HEK293 (cell line): ENCODE measurements around the gene SAMD8.

Experiments
- CTCF ChIA-PET: fragments of 350-600 bp; formaldehyde crosslinking; extraction: SDS; loops from one replicate; lab custom pipeline; 2021; ENCODE audit warnings: antibody characterized with exemption; lab: Yijun Ruan, JAX
- POLR2A ChIA-PET: fragments of 300-600 bp; formaldehyde crosslinking; extraction: SDS; loops from one replicate; lab custom pipeline; 2020; ENCODE audit warnings: antibody characterized with exemption, inconsistent platforms; lab: Yijun Ruan, JAX
- H3K27ac ChIP-seq: fragments of 200-500 bp; sonication (Bioruptor generic); 2 replicates; pipeline ENCODE4 v1.5.1; 2014; ENCODE audit warnings: low read depth, low read length, control low read depth, inconsistent platforms; ENCODE audit errors: extremely low read depth
- H3K36me3 ChIP-seq, 2 experiments: fragments of 200-500 bp in 1 of 2; sonication (Bioruptor generic) in 1 of 2; 1 replicate in 1 of 2; 2 replicates in 1 of 2; pipeline ENCODE4 v1.5.1; 2014 to 2017; ENCODE audit warnings: inconsistent platforms in 2 of 2, low read length in 2 of 2; ENCODE audit not compliant: control insufficient read depth in 2 of 2, insufficient read depth in 1 of 2
- H3K4me1 ChIP-seq: fragments of 200-500 bp; sonication (Bioruptor generic); 2 replicates; pipeline ENCODE4 v1.5.1; 2014; ENCODE audit warnings: mild to moderate bottlenecking, low read length, inconsistent platforms; ENCODE audit not compliant: control insufficient read depth, insufficient read depth
- H3K4me3 ChIP-seq: 2 replicates; pipeline ENCODE4 v1.5.1; 2011; ENCODE audit warnings: low read depth, mild to moderate bottlenecking, control low read depth, low read length, moderate library complexity
- H3K9me3 ChIP-seq: fragments of 200-500 bp; sonication (Bioruptor generic); 2 replicates; pipeline ENCODE4 v1.5.1; 2014; ENCODE audit warnings: low read depth, low read length, inconsistent platforms; ENCODE audit not compliant: control insufficient read depth, insufficient read depth
- GLIS1 ChIP-seq: fragments of 450-650 bp; formaldehyde crosslinking; IDR thresholded peaks from 2 replicates; pipeline ENCODE4 v1.5.1; 2016; ENCODE audit warnings: missing biosample characterization, missing genetic modification characterization
- GLIS2 ChIP-seq: fragments of 450-650 bp; formaldehyde crosslinking; IDR thresholded peaks from 2 replicates; pipeline ENCODE4 v1.5.1; 2016; ENCODE audit warnings: missing biosample characterization, missing genetic modification characterization
- HOXA7 ChIP-seq: sonication (generic); formaldehyde crosslinking; IDR thresholded peaks from 2 replicates; pipeline ENCODE4 v1.8.1; 2022; ENCODE audit warnings: missing genetic modification reagents, borderline replicate concordance
- PRDM10 ChIP-seq: fragments of 450-650 bp; formaldehyde crosslinking; IDR thresholded peaks from 2 replicates; pipeline ENCODE4 v1.5.1; 2016; ENCODE audit warnings: missing biosample characterization, missing genetic modification characterization
- SCRT2 ChIP-seq: fragments of 450-650 bp; formaldehyde crosslinking; IDR thresholded peaks from 2 replicates; pipeline ENCODE4 v1.5.1; 2016; ENCODE audit warnings: missing biosample characterization, missing genetic modification characterization
- ZBTB1 ChIP-seq: fragments of 450-650 bp; formaldehyde crosslinking; IDR thresholded peaks from 2 replicates; pipeline ENCODE4 v1.5.1; 2016; ENCODE audit warnings: missing biosample characterization, missing genetic modification characterization
- ZBTB44 ChIP-seq: fragments of 450-650 bp; IDR thresholded peaks from 2 replicates; pipeline ENCODE4 v1.5.1; 2018; ENCODE audit warnings: missing biosample characterization, mild to moderate bottlenecking, missing genetic modification characterization
- ZBTB48 ChIP-seq: fragments of 450-650 bp; formaldehyde crosslinking; IDR thresholded peaks from 2 replicates; pipeline ENCODE4 v1.5.1; 2016; ENCODE audit warnings: missing biosample characterization, missing genetic modification characterization
- ZNF169 ChIP-seq: fragments of 450-650 bp; formaldehyde crosslinking; IDR thresholded peaks from 2 replicates; pipeline ENCODE4 v1.5.1; 2016; ENCODE audit warnings: missing biosample characterization, missing genetic modification characterization
- ZNF514 ChIP-seq: fragments of 450-650 bp; formaldehyde crosslinking; IDR thresholded peaks from 2 replicates; pipeline ENCODE4 v1.5.1; 2016; ENCODE audit warnings: missing biosample characterization, missing genetic modification characterization
- ZNF518A ChIP-seq: fragments of 450-650 bp; formaldehyde crosslinking; conservative IDR thresholded peaks from 2 replicates; pipeline ENCODE4 v1.5.1; 2016; ENCODE audit warnings: low read depth, missing biosample characterization, missing genetic modification characterization
- ZNF548 ChIP-seq: fragments of 450-650 bp; formaldehyde crosslinking; IDR thresholded peaks from 2 replicates; pipeline ENCODE4 v1.5.1; 2016; ENCODE audit warnings: missing biosample characterization, missing genetic modification characterization
- ZNF624 ChIP-seq: fragments of 450-650 bp; formaldehyde crosslinking; IDR thresholded peaks from 2 replicates; pipeline ENCODE4 v1.5.1; 2017; ENCODE audit warnings: missing biosample characterization, missing genetic modification characterization
- ZNF626 ChIP-seq: fragments of 450-650 bp; sonication (Bioruptor Pico); formaldehyde crosslinking; IDR thresholded peaks from 2 replicates; pipeline ENCODE4 v1.5.1; 2018; ENCODE audit warnings: missing biosample characterization, missing genetic modification characterization, inconsistent platforms
- ZNF658 ChIP-seq: fragments of 450-650 bp; formaldehyde crosslinking; IDR thresholded peaks from 2 replicates; pipeline ENCODE4; 2016; ENCODE audit warnings: missing biosample characterization, missing genetic modification characterization
- ZNF677 ChIP-seq: fragments of 450-650 bp; IDR thresholded peaks from 2 replicates; pipeline ENCODE4 v1.5.0; 2018; ENCODE audit warnings: missing biosample characterization, mild to moderate bottlenecking, missing genetic modification characterization, moderate library complexity

SAMD8 gene

GRCh38 chr10:75226095-75226494 is 114.6 kb downstream of the SAMD8 start (continued):
- no peak for TF ChIP-seq ZNF518A (tag by site-specific recombination)
- TF ChIP-seq ZBTB44 (tag by site-specific recombination) = no peak
- no peak for TF ChIP-seq ZNF658 (tag by site-specific recombination)
- no peak for TF ChIP-seq ZNF677 (tag by site-specific recombination)
- TF ChIP-seq ZBTB1 (tag by site-specific recombination) = no peak
- no peak for TF ChIP-seq ZNF169
- no peak for TF ChIP-seq ZNF514 (tag by site-specific recombination)
- TF ChIP-seq, all 188 proteins: peak for 2

GRCh38 chr10:75226656-75227055 is 115.2 kb downstream of the SAMD8 start:
- Histone ChIP-seq H3K27ac (no peak overlapping the region), H3K4me3 (no peak overlapping the region), H3K36me3 (peaks cover 31 to 92% of the 10 kb centered on the region in 2 experiments), H3K9me3 (no peaks in the 10 kb centered on the region), H3K4me1 (peaks cover 15% of the 10 kb centered on the region)
- TF ChIP-seq PRDM10 (peak; percentile 46), ZBTB48 (tag by site-specific recombination) (0 out of 2 replicates have a peak, but pooled peaks have one; percentile 39), ZNF626 (tag by site-specific recombination) (no peak), GLIS1 (tag by site-specific recombination) (peak; percentile 83)
- ChIA-PET POLR2A (interaction anchor here (0.6 to 5.5 kb wide), 2 partner anchors 16 to 32 kb away, joined by 8 to 28 read pairs; partner anchors contain the start of gene VDAC2), CTCF (interaction anchor here (0.6 to 2.0 kb wide), 4 partner anchors 10 to 983 kb away, joined by 3 to 8 read pairs (median 4); no protein-coding TSS in a partner anchor)

GRCh38 chr10:75228278-75228677 is 116.8 kb downstream of the SAMD8 start:
- Histone ChIP-seq H3K36me3 (peaks cover 21 to 92% of the 10 kb centered on the region in 2 experiments), H3K4me3 (no peak overlapping the region), H3K9me3 (no peaks in the 10 kb centered on the region), H3K4me1 (peaks cover 15% of the 10 kb centered on the region), H3K27ac (no peak overlapping the region)
- POLR2A ChIA-PET = interaction anchor here (5.5 kb wide), 1 partner anchor 18 kb away, joined by 28 read pairs; the partner anchor contains the start of gene VDAC2
- TF ChIP-seq ZNF624 (tag by site-specific recombination) (no peak), SCRT2 (peak; percentile 45; the same call in 1 of the 2 replicates), GLIS2 (0 out of 2 replicates have a peak, but pooled peaks have one; percentile 5), HOXA7 (CRISPR knock-in tag) (no peak), ZNF548 (tag by site-specific recombination) (no peak)
- CTCF ChIA-PET = interaction anchor here (0.6 to 0.9 kb wide), 2 partner anchors 40 to 963 kb away, joined by 3 read pairs; no protein-coding TSS in a partner anchor
